Esophagus muscularis mucosa (tissue), 4 donors: ENCODE measurements around the gene PLP2.

Experiments
- EP300 ChIP-seq: sonication (generic); formaldehyde crosslinking; IDR thresholded peaks from one replicate; pipeline ENCODE4 v1.6.1; 2017; ENCODE audit warnings: antibody characterized with exemption
- POLR2A ChIP-seq: fragments of 450-650 bp; IDR thresholded peaks from one replicate; pipeline ENCODE4 v1.6.1; 2017; ENCODE audit warnings: antibody characterized with exemption, moderate library complexity, mild to moderate bottlenecking, low read depth
- POLR2AphosphoS5 ChIP-seq, 2 donors: sonication (generic); formaldehyde crosslinking; IDR thresholded peaks; one replicate each; pipeline ENCODE4 v1.6.1; 2017; ENCODE audit warnings: antibody characterized with exemption in 2 of 2
- TF ChIP-seq, protein P1 (sequence below), 3 experiments: fragments of 200-600 bp in 2 of 3; fragments of 450-650 bp in 1 of 3; sonication (generic) in 2 of 3; IDR thresholded peaks; one replicate each; pipeline ENCODE4 v1.5.1; 2017 to 2019; ENCODE audit warnings: antibody characterized with exemption in 3 of 3, mild to moderate bottlenecking in 2 of 3, moderate library complexity in 1 of 3

DNA sequence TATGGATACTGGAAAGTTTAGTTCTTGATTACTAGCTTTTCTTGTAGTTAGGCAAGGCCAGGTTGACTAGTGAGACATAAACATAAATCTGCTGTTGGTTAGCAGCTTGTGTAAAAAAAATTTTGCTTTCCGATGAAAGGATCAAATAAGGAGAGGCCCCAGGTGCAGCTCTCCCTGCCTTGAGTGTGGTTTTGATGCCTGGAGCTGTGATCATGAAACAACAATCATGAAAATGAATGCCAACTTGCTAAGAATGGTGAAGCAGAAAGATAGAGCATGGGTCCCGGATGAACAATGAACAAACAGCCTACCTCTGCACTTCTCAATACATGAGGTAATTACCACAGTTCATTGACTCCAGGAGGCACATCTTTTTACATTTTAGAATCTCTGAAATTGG, 42.7 kb downstream of the PLP2 start:
- TF ChIP-seq POLR2A = no peak
- TF ChIP-seq POLR2AphosphoS5 (IDR thresholded peaks at IDR 0.05) = no peak
- TF ChIP-seq, protein P1, sequence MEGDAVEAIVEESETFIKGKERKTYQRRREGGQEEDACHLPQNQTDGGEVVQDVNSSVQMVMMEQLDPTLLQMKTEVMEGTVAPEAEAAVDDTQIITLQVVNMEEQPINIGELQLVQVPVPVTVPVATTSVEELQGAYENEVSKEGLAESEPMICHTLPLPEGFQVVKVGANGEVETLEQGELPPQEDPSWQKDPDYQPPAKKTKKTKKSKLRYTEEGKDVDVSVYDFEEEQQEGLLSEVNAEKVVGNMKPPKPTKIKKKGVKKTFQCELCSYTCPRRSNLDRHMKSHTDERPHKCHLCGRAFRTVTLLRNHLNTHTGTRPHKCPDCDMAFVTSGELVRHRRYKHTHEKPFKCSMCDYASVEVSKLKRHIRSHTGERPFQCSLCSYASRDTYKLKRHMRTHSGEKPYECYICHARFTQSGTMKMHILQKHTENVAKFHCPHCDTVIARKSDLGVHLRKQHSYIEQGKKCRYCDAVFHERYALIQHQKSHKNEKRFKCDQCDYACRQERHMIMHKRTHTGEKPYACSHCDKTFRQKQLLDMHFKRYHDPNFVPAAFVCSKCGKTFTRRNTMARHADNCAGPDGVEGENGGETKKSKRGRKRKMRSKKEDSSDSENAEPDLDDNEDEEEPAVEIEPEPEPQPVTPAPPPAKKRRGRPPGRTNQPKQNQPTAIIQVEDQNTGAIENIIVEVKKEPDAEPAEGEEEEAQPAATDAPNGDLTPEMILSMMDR (IDR thresholded peaks at IDR 0.05) = no peak
- no peak for TF ChIP-seq EP300
